Measurements from ENCODE around the gene STPG3. TPM values are rescaled to one million over a fixed set of nuclear protein-coding genes. Genes with fewer than 3 reads are reported as not detected.

Gene STPG3
- total and polyA plus RNA-seq, 2 of the 4 experiments (the other 2 are of a cell fraction): not detected

DNA sequence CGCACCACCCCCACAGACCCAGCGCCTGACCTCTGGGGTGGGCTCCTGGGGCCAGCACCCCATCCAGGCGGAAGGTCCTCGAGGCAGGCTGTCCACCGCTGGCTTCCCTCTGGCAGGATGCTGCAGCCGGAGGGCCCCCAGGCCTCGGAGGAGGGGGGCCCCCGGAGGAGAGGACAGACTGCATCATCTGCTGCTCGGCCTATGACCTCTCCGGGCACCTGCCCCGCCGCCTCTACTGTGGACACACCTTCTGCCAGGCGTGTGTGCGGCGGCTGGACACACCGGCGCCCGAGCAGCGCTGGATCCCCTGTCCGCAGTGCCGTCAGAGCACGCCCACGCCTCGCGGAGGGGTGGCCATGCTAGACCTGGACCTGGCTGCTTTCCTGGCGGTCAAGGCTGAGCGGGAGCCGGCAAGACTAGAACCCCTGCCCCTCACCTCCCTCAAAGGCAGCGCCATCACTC, 22.5 kb upstream of the STPG3 start:
- peaks cover 1% of the 10 kb centered on the region; the same call in 1 of the 2 replicates for H3K27me3 ChIP-seq (ENCODE audit: control insufficient read depth, insufficient read depth, low read length)
- no peak overlapping the region for H2AK5ac ChIP-seq (ENCODE audit: low read depth, low read length)
- TF ChIP-seq SMC3 (IDR thresholded peaks at IDR 0.05; ENCODE audit: low read depth, low read length): no peak
- no peak for TF ChIP-seq RFX5 (IDR thresholded peaks at IDR 0.05; ENCODE audit: low read depth, low read length)
- TF ChIP-seq FOS (IDR thresholded peaks at IDR 0.05; ENCODE audit: low read depth, low read length): no peak
- no peak for TF ChIP-seq NFE2L2 (IDR thresholded peaks at IDR 0.05; ENCODE audit: low read depth, low read length)
- TF ChIP-seq CTCF (conservative IDR thresholded peaks at IDR 0.05; ENCODE audit: low read depth, low read length): no peak
- in situ Hi-C loops (cut with MboI; ENCODE audit: low sequenced_read_pairs) (loop anchor here (5.0 kb wide), 1 partner anchor 106 kb away; no protein-coding TSS in a partner anchor), dilution Hi-C loops (cut with HindIII; ENCODE audit: low sequenced_read_pairs, unreplicated experiment) (no loop called here), intact Hi-C loops (cut with micrococcal nuclease) (no loop called here)
- DNase-seq (no peak), ATAC-seq (ENCODE audit: low read depth) (no peak)
- no peak overlapping the region for H3K9ac ChIP-seq (ENCODE audit: low read depth, low read length)
- H3K27ac ChIP-seq (ENCODE audit: insufficient read depth, low read length): no peak overlapping the region
- no peaks in the 10 kb centered on the region for H3K9me1 ChIP-seq (ENCODE audit: insufficient read depth, low read length)
- no peak overlapping the region for H4K5ac ChIP-seq (ENCODE audit: low read depth, low read length)
- WGBS, 2 experiments (ENCODE audit: extremely low coverage in 2 of 2, insufficient read length in 1 of 2): 74% methylated on average over 12 of the region's 29 CpGs; no CpG with 5 or more reads in 1 of the 2 experiments
- H2BK20ac ChIP-seq (ENCODE audit: low read depth, low read length): no peak overlapping the region
- H2BK5ac ChIP-seq (ENCODE audit: low read depth, low read length, poor library complexity, severe bottlenecking): no peak overlapping the region
- H3K4me1 ChIP-seq (ENCODE audit: control insufficient read depth, insufficient read depth, low read length): peaks cover 5% of the 10 kb centered on the region; the same call in 1 of the 2 replicates
- BruUV-seq (replicated peaks): no TSS peak
- H3K36me3 ChIP-seq (ENCODE audit: control insufficient read depth, insufficient read depth, low read length): no peaks in the 10 kb centered on the region
- no peak overlapping the region for H3K14ac ChIP-seq (replicated peaks; ENCODE audit: low read depth, low read length)
- no peak overlapping the region for H3K4ac ChIP-seq (ENCODE audit: low read depth, low read length)
- no peak overlapping the region for H3K4me2 ChIP-seq (ENCODE audit: low read depth, low read length)
- H2AFZ ChIP-seq (replicated peaks; ENCODE audit: low read length, poor library complexity): no peak overlapping the region
- no peak overlapping the region for H2BK15ac ChIP-seq (ENCODE audit: low read depth, low read length)
- H3K79me1 ChIP-seq (ENCODE audit: low read depth in 1 of 2, low read length in 2 of 2): no peaks in the 10 kb centered on the region
- H3K23ac ChIP-seq (ENCODE audit: low read depth, low read length): no peak overlapping the region
- H4K8ac ChIP-seq (ENCODE audit: low read depth in 2 of 2, low read length in 2 of 2): no peak overlapping the region
- H4K91ac ChIP-seq (ENCODE audit: insufficient read depth, low read depth, low read length): no peak overlapping the region
- no peaks in the 10 kb centered on the region for H3K9me3 ChIP-seq (ENCODE audit: control insufficient read depth, insufficient read depth, low read length)
- H4K20me1 ChIP-seq (ENCODE audit: insufficient read depth, low read length): no peaks in the 10 kb centered on the region
- no peak overlapping the region for H3K18ac ChIP-seq (ENCODE audit: low read depth, low read length)
- no peak overlapping the region for H3K56ac ChIP-seq (ENCODE audit: extremely low read depth, insufficient read depth, low read length)
- H2BK120ac ChIP-seq (ENCODE audit: low read depth, low read length): no peak overlapping the region
- CTCF ChIA-PET: no interaction called here
- H3K4me3 ChIP-seq (ENCODE audit: insufficient read depth, low read depth, low read length): no peak overlapping the region
- POLR2A ChIA-PET (ENCODE audit: unreplicated experiment): no interaction called here
- no peak overlapping the region for H2AK9ac ChIP-seq (replicated peaks; ENCODE audit: low read depth, low read length, poor library complexity)

Measured in IMR-90 (cell line).